SK-N-SH (cell line): Measurements from ENCODE around the gene FRRS1L. TPM values are rescaled to one million over a fixed set of nuclear protein-coding genes. Genes with fewer than 3 reads are reported as not detected.

ENCODE experiments used
- CTCF ChIA-PET: fragments of 300-600, 350-600 bp; formaldehyde crosslinking; extraction: SDS; loops from one replicate; lab custom pipeline; 2021; lab: Yijun Ruan, JAX
- POLR2A ChIA-PET: fragments of 350-600 bp; sonication (Branson Sonifier 250); formaldehyde crosslinking; extraction: SDS; loops from one replicate; lab custom pipeline; 2020; ENCODE audit warnings: antibody characterized with exemption, inconsistent platforms; lab: Yijun Ruan, JAX
- DNase-seq: peaks from one replicate; pipeline ENCODE4 v3.0.0; 2012
- H2AFZ ChIP-seq: fragments of 200-600 bp; sonication (generic); 2 replicates; pipeline ENCODE4 v1.8.1; 2016; ENCODE audit warnings: antibody characterized with exemption, mild to moderate bottlenecking, low read depth
- H3F3A ChIP-seq: fragments of 200-600 bp; sonication (generic); replicated peaks from 2 replicates; pipeline ENCODE3; 2016; ENCODE audit warnings: antibody characterized with exemption, mild to moderate bottlenecking; ENCODE audit not compliant: insufficient read depth
- H3K27ac ChIP-seq, 2 experiments: fragments of 200-500 bp in 1 of 2; fragments of 200-600 bp in 1 of 2; sonication (Bioruptor generic) in 1 of 2; sonication (generic), shearing (Covaris generic) in 1 of 2; 2 replicates each; pipeline versions ENCODE4 v1.5.1 to v1.6.1; 2014 to 2016; ENCODE audit warnings: low read depth in 2 of 2, inconsistent platforms in 1 of 2, low read length in 1 of 2, mild to moderate bottlenecking in 1 of 2, mixed read lengths in 1 of 2
- H3K27me3 ChIP-seq: fragments of 200-600 bp; sonication (generic), shearing (Covaris generic); 2 replicates; pipeline ENCODE4 v1.6.1; 2016; ENCODE audit warnings: mixed run types; ENCODE audit not compliant: insufficient read depth
- H3K36me3 ChIP-seq, 2 experiments: fragments of 200-500 bp in 1 of 2; fragments of 200-600 bp in 1 of 2; sonication (Bioruptor generic) in 1 of 2; sonication (generic) in 1 of 2; replicated peaks in 1 of 2; 2 replicates each; pipeline versions ENCODE3 to v1.5.1; 2014 to 2016; ENCODE audit warnings: low read length in 1 of 2, mild to moderate bottlenecking in 1 of 2; ENCODE audit not compliant: insufficient read depth in 2 of 2, control insufficient read depth in 1 of 2
- H3K4me1 ChIP-seq, 2 experiments: fragments of 200-500 bp in 1 of 2; fragments of 200-600 bp in 1 of 2; sonication (Bioruptor generic) in 1 of 2; sonication (generic), shearing (Covaris generic) in 1 of 2; 2 replicates each; pipeline versions ENCODE4 v1.5.1 to v1.6.1; 2014 to 2016; ENCODE audit warnings: low read depth in 1 of 2, low read length in 1 of 2, mixed run types in 1 of 2; ENCODE audit not compliant: insufficient read depth in 2 of 2, control insufficient read depth in 1 of 2
- H3K4me2 ChIP-seq: fragments of 200-600 bp; sonication (generic), shearing (Covaris generic); 2 replicates; pipeline ENCODE4 v1.6.1; 2017; ENCODE audit warnings: mixed run types
- H3K4me3 ChIP-seq, 2 experiments: fragments of 200-500 bp in 1 of 2; fragments of 200-600 bp in 1 of 2; sonication (Bioruptor generic) in 1 of 2; sonication (generic), shearing (Covaris generic) in 1 of 2; 2 replicates each; pipeline versions ENCODE4 v1.5.1 to v1.8.1; 2014 to 2016; ENCODE audit warnings: low read depth in 2 of 2, inconsistent platforms in 1 of 2, low read length in 1 of 2, mild to moderate bottlenecking in 1 of 2, mixed read lengths in 1 of 2, moderate library complexity in 1 of 2
- H3K79me2 ChIP-seq: fragments of 200-600 bp; sonication (generic); 2 replicates; pipeline ENCODE4 v1.8.1; 2017; ENCODE audit warnings: mild to moderate bottlenecking; ENCODE audit not compliant: insufficient read depth
- H3K9ac ChIP-seq: fragments of 200-600 bp; sonication (generic); 2 replicates; pipeline ENCODE4 v1.6.1; 2017; ENCODE audit warnings: mixed run types
- H3K9me2 ChIP-seq: fragments of 200-600 bp; sonication (generic); 2 replicates; pipeline ENCODE4 v1.6.1; 2017; ENCODE audit warnings: mixed run types
- H3K9me3 ChIP-seq: fragments of 200-600 bp; sonication (generic); 2 replicates; pipeline ENCODE4 v1.6.1; 2017; ENCODE audit warnings: mixed run types, mild to moderate bottlenecking, moderate library complexity
- H4K20me1 ChIP-seq: fragments of 200-600 bp; sonication (generic); 2 replicates; pipeline ENCODE4 v1.6.1; 2017; ENCODE audit warnings: mild to moderate bottlenecking, mixed run types; ENCODE audit not compliant: insufficient read depth
- ELF1 ChIP-seq: IDR thresholded peaks from 2 replicates; pipeline ENCODE4 v1.4.0; 2012
- EP300 ChIP-seq, 2 experiments: IDR thresholded peaks; 2 replicates each; pipeline versions ENCODE4 v1.4.0 to v1.6.1; 2012; ENCODE audit warnings: borderline replicate concordance in 1 of 2, low read depth in 1 of 2, low read length in 1 of 2
- EZH2phosphoT487 ChIP-seq: fragments of 200-600 bp; sonication (generic); IDR thresholded peaks from 2 replicates; pipeline ENCODE4 v1.6.1; 2017; ENCODE audit warnings: low read depth, mixed run types, mild to moderate bottlenecking, antibody characterized with exemption, moderate library complexity, borderline replicate concordance
- FOXJ3 ChIP-seq: sonication (generic); formaldehyde crosslinking; IDR thresholded peaks from 2 replicates; pipeline ENCODE4 v1.5.1; 2020; ENCODE audit warnings: mild to moderate bottlenecking, missing genetic modification reagents
- FOXM1 ChIP-seq: IDR thresholded peaks from 2 replicates; pipeline ENCODE4 v1.4.0; 2012; ENCODE audit warnings: low read depth, mild to moderate bottlenecking
- GATA2 ChIP-seq: sonication (generic); formaldehyde crosslinking; IDR thresholded peaks from 2 replicates; pipeline ENCODE4 v1.5.0; 2020; ENCODE audit warnings: mild to moderate bottlenecking, missing genetic modification reagents
- JUND ChIP-seq: IDR thresholded peaks from 2 replicates; pipeline ENCODE4 v1.4.0; 2012
- MEF2A ChIP-seq: IDR thresholded peaks from 2 replicates; pipeline ENCODE4 v1.4.0; 2012; ENCODE audit warnings: low read depth, borderline replicate concordance
- RAD21 ChIP-seq: IDR thresholded peaks from 2 replicates; pipeline ENCODE4 v1.6.1; 2012; ENCODE audit warnings: mild to moderate bottlenecking, low read length
- RCOR1 ChIP-seq: fragments of 150-350 bp; IDR thresholded peaks from 2 replicates; pipeline ENCODE4 v1.6.1; 2017; ENCODE audit warnings: antibody characterized with exemption, low read length
- RFX5 ChIP-seq: IDR thresholded peaks from 2 replicates; pipeline ENCODE4 v1.6.1; 2012; ENCODE audit warnings: mild to moderate bottlenecking, improper control_type of control experiment, low read length
- SMC3 ChIP-seq: IDR thresholded peaks from 2 replicates; pipeline ENCODE4 v1.6.1; 2012; ENCODE audit warnings: low read depth, low read length, improper control_type of control experiment
- TCF12 ChIP-seq: IDR thresholded peaks from 2 replicates; pipeline ENCODE4 v1.4.0; 2012
- TEAD4 ChIP-seq: IDR thresholded peaks from 2 replicates; pipeline ENCODE4 v1.4.0; 2012; ENCODE audit warnings: mild to moderate bottlenecking, borderline replicate concordance; ENCODE audit not compliant: insufficient read depth
- WGBS: methylation state at CpG from one replicate; pipeline ENCODE4 v1.1.6; 2017; ENCODE audit warnings: low lambda C conversion rate; 5-methylcytosine and 5-hydroxymethylcytosine counted together
- polyA plus RNA-seq, 3 experiments: library from polyadenylated mRNA; depleted of rRNA; stranded (reverse); fragments of >200 nt; gene quantifications; 2 replicates each; pipeline ENCODE4 v1.2.3, GENCODE V29; 2012
- TF ChIP-seq, protein P1 (sequence below): fragments of 200-600 bp; sonication (generic); IDR thresholded peaks from 2 replicates; pipeline ENCODE4 v1.6.1; 2017; ENCODE audit warnings: antibody characterized with exemption, mild to moderate bottlenecking, moderate library complexity
- TF ChIP-seq, protein P2 (sequence below): IDR thresholded peaks from 2 replicates; pipeline ENCODE4; 2012
- TF ChIP-seq, protein P3 (sequence below): IDR thresholded peaks from 2 replicates; pipeline ENCODE4 v1.4.0; 2012; ENCODE audit warnings: low read depth, borderline replicate concordance
- TF ChIP-seq, protein P4 (sequence below): IDR thresholded peaks from 2 replicates; pipeline ENCODE4 v1.4.0; 2012; ENCODE audit warnings: low read depth, borderline replicate concordance

The FRRS1L gene
- polyA plus RNA-seq, 1 of the 3 experiments (the other 2 are of a cell fraction) = 3.7 TPM

DNA sequence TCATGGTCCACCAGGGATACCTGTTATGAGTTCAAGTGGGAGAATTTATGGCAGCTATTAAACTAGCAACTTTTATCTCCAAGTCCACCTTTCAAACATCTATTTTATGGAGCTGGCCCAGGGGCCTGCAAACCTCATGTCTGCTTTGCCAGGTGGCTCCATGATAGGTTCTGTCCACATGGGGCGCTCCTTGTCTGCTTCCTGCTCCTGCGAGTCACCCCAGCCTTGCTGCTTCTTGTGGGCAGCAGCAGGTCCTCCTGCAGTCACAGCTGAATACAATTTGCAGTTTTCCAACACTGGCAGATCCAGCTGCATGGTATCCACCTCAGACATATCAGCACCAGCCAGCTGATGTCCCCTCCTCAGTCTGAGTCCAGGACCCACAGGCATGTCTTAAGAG, 39.6 kb upstream of the FRRS1L start:
- 50% methylated on average over 2 of the region's 2 CpGs for WGBS
- no peak overlapping the region for H3K9ac ChIP-seq
- no peaks in the 10 kb centered on the region for H3K9me2 ChIP-seq
- H4K20me1 ChIP-seq = no peaks in the 10 kb centered on the region
- H3F3A ChIP-seq = no peaks in the 10 kb centered on the region
- H3K4me2 ChIP-seq = no peak overlapping the region
- TF ChIP-seq RAD21 = no peak
- TF ChIP-seq, protein P1, sequence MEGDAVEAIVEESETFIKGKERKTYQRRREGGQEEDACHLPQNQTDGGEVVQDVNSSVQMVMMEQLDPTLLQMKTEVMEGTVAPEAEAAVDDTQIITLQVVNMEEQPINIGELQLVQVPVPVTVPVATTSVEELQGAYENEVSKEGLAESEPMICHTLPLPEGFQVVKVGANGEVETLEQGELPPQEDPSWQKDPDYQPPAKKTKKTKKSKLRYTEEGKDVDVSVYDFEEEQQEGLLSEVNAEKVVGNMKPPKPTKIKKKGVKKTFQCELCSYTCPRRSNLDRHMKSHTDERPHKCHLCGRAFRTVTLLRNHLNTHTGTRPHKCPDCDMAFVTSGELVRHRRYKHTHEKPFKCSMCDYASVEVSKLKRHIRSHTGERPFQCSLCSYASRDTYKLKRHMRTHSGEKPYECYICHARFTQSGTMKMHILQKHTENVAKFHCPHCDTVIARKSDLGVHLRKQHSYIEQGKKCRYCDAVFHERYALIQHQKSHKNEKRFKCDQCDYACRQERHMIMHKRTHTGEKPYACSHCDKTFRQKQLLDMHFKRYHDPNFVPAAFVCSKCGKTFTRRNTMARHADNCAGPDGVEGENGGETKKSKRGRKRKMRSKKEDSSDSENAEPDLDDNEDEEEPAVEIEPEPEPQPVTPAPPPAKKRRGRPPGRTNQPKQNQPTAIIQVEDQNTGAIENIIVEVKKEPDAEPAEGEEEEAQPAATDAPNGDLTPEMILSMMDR = peak; percentile 22; the same call in 1 of the 2 replicates
- H3K79me2 ChIP-seq = no peaks in the 10 kb centered on the region
- no peak for DNase-seq
- no peaks in the 10 kb centered on the region; the same call in 1 of the 2 replicates for H3K27me3 ChIP-seq
- no peak overlapping the region for H2AFZ ChIP-seq
- ChIA-PET POLR2A (no interaction called here), CTCF (no interaction called here)
- no peaks in the 10 kb centered on the region for H3K36me3 ChIP-seq
- H3K9me3 ChIP-seq = no peaks in the 10 kb centered on the region
- H3K4me1 ChIP-seq = no peaks in the 10 kb centered on the region
- H3K4me3 ChIP-seq = no peak overlapping the region
- H3K27ac ChIP-seq = no peak overlapping the region

DNA sequence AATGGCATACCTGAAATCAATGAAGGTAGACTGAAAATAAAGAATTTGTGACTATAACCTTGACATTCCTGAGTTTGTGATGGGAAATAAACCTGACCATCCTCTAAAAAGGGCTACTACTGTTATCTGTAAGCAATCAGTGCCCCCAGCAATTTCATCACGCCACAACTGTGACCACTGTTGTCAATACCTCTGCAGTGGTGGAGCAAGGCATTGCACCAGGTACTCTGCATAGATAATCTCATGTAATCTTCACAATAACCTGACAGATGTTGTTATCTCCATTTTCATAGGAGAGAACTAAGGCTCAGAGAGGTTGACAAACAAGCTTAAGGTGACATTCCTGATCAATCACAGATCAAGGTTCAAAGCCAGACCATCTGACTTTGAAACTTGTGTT, 38.5 kb upstream of the FRRS1L start:
- H3K4me3 ChIP-seq = no peak overlapping the region
- H4K20me1 ChIP-seq = no peaks in the 10 kb centered on the region
- no peaks in the 10 kb centered on the region for H3K36me3 ChIP-seq
- H3K79me2 ChIP-seq = no peaks in the 10 kb centered on the region
- no peaks in the 10 kb centered on the region for H3K9me2 ChIP-seq
- no peaks in the 10 kb centered on the region for H3F3A ChIP-seq
- H2AFZ ChIP-seq = no peak overlapping the region
- ChIA-PET POLR2A (no interaction called here), CTCF (interaction anchor here (0.9 kb wide), 1 partner anchor 14 kb away, joined by 3 read pairs; no protein-coding TSS in a partner anchor)
- H3K27me3 ChIP-seq = no peaks in the 10 kb centered on the region; the same call in 1 of the 2 replicates
- H3K4me2 ChIP-seq = no peak overlapping the region
- no peak overlapping the region for H3K9ac ChIP-seq
- no peaks in the 10 kb centered on the region for H3K9me3 ChIP-seq
- H3K27ac ChIP-seq = no peak overlapping the region
- 22% methylated on average over 1 of the region's 1 CpG for WGBS
- no peak for DNase-seq
- no peak for TF ChIP-seq EZH2phosphoT487
- no peak for TF ChIP-seq RFX5
- no peak for TF ChIP-seq JUND
- TF ChIP-seq, protein P2, sequence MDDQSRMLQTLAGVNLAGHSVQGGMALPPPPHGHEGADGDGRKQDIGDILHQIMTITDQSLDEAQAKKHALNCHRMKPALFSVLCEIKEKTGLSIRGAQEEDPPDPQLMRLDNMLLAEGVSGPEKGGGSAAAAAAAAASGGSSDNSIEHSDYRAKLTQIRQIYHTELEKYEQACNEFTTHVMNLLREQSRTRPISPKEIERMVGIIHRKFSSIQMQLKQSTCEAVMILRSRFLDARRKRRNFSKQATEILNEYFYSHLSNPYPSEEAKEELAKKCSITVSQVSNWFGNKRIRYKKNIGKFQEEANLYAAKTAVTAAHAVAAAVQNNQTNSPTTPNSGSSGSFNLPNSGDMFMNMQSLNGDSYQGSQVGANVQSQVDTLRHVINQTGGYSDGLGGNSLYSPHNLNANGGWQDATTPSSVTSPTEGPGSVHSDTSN = no peak
- no peak for TF ChIP-seq GATA2 (CRISPR knock-in tag)
- TF ChIP-seq TCF12 = no peak
- no peak for TF ChIP-seq EP300 (IDR thresholded peaks at IDR 0.05; ENCODE audit: borderline replicate concordance in 1 of 2, low read depth in 1 of 2, low read length in 1 of 2)
- TF ChIP-seq, protein P3, sequence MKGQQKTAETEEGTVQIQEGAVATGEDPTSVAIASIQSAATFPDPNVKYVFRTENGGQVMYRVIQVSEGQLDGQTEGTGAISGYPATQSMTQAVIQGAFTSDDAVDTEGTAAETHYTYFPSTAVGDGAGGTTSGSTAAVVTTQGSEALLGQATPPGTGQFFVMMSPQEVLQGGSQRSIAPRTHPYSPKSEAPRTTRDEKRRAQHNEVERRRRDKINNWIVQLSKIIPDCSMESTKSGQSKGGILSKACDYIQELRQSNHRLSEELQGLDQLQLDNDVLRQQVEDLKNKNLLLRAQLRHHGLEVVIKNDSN = no peak
- TF ChIP-seq, protein P1 = no peak
- TF ChIP-seq TEAD4 = no peak
- no peak for TF ChIP-seq FOXM1
- TF ChIP-seq, protein P4, sequence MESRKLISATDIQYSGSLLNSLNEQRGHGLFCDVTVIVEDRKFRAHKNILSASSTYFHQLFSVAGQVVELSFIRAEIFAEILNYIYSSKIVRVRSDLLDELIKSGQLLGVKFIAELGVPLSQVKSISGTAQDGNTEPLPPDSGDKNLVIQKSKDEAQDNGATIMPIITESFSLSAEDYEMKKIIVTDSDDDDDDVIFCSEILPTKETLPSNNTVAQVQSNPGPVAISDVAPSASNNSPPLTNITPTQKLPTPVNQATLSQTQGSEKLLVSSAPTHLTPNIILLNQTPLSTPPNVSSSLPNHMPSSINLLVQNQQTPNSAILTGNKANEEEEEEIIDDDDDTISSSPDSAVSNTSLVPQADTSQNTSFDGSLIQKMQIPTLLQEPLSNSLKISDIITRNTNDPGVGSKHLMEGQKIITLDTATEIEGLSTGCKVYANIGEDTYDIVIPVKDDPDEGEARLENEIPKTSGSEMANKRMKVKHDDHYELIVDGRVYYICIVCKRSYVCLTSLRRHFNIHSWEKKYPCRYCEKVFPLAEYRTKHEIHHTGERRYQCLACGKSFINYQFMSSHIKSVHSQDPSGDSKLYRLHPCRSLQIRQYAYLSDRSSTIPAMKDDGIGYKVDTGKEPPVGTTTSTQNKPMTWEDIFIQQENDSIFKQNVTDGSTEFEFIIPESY = no peak
- TF ChIP-seq SMC3 = no peak
- TF ChIP-seq MEF2A = no peak
- no peak for TF ChIP-seq RCOR1
- TF ChIP-seq ELF1 = no peak
- no peak for TF ChIP-seq FOXJ3 (CRISPR knock-in tag)
- H3K4me1 ChIP-seq = no peaks in the 10 kb centered on the region
